AG08395 (cell line): ENCODE data around the gene CCDC138.

Experiments used
- DNase-seq: peaks from one replicate; pipeline ENCODE4 v3.0.0; 2012; ENCODE audit warnings: mixed read lengths, low spot score

CCDC138 gene

DNA sequence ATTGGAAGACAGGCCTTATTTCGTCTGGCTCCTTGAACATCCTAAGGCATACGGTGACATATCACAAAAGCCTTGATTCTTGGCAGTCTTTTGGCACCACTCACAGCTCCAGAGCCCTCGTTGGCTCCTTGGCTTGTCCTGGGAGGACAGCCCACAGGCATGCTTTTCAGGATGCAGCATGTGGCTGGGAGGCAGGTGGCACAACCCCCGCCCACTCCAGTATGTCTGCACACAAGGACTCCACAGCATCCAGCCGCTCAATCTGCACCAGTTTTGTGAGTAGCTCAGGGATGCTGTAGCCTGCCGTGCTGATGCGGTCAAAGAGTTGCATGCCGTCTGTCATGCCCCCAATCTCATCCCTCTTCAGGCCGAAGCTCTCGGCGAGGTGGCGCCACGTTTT, 110.2 kb downstream of the CCDC138 start:
- DNase-seq: no peak

DNA sequence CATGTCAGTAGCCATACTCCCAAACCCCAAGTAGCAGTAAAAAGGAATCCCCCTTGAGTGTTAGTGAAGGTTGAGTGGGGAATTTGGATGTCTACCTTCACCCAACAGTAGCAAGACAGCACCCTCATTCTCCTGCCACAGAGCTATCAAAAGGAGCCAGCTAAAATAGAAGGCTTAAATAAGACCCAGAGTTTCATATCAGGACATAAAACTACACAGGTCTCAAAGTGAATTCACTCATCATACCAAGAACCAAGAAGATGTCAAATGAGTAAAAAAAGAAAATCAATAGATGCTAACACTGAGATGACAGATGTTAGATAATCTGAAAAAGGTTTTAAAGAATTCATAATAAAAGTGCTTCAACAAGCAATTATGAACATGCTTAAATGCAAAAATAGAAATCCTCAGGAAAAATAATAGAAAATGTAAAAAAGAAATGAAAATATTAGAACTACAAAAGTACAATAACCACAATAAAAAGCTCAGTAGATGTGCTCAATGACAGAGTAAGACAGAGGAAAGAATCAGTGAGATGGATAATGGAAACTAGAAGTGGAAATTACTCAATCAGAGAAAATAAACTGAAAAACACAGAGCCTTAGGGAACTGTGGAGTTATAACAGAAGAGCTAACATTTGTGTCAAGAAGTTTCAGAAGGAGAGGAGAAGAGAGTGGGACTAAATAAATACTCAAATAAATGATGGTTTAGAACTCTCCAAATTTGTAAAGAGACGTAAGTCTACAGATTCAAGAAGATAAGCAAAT, 111.9 kb downstream of the CCDC138 start:
- DNase-seq: no peak

DNA sequence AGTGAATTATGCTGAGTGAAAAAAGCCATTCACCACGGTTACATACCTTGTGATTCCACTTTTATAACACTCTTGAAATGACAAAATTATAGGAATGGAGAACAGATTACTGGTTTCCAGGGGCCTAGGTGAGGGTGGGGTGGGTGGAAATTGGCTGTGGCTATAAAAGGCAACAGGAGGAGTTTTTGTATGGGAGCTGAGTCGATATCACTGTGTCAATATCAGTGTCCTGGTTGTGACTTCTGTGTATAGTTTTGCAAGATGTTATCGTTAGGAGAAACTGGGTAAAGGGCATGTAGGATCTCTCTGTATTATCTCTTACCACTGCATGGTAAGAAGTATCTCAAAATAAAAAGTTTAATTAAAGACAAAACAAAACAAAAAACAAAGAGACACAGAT, 118.1 kb downstream of the CCDC138 start:
- DNase-seq: no peak

DNA sequence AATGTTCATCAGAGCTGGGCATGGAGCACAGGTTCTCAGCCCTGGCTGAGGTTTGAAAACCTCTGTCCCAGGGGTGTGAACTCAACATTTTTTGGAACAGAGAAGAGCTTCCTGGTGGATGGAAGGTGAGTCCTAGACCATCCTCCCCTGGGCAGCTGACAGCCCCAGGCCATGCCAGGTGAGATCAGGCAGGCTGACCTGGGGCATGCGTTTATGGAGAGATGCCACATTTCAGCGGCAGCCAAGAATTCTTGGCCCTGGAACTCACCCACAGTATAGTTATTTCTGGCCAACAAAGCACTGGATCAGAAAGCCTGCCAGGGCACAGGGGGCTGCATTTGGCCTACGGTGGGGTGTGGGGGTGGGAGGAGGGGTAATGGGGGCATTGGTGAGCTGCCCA, 118.6 kb downstream of the CCDC138 start:
- DNase-seq: no peak

DNA sequence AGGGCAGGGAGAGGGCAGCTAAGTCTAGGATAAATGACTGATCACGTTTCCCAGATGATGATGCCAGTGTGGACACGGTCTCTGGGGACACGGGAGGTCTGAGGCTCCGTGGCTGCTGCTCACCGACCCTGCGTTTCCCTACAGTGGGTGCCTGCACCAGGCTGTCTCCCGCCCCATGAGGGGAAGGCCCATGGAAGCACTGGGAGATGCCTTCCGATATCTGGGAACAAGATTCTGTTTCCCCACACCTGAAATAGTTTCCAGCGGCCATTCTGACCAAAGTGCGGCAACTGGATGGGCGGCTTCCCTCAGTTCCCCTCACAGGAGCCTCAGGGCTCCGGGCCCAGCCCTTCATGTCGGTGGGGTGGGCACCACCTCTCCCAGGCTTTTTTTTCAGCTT, 119.3 kb downstream of the CCDC138 start:
- no peak for DNase-seq

DNA sequence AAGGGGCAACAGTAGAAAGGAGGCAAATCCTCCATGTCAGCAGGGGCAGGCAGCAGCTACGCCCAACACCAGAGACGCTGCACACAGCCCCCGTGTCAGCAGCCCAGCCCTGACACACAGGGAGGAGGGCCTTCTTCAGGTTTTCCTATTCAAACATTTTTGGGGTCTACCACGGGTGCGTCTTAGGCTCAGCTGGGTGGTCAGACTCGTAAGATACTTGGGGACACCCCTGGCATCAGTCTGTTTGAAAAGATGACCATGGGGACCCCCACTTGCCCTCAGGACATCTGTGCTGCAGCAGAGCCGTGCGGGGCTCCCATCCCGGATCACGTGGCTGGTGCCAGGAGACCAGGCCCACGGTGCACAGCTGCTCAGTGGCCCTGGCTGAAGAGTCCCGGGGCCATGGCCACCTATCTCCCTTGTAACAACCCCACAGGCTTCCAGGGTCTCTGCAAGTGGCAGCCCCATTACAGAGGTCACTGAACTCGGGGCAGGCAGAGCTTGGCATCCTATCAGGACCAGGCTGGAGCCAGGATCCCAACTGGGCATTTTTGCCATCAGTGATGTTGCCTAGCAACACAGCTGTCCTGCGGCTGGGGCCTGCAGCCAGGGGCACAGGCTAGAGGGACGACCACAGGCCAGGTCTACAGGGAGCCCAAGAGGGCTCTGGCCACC, 120.0 kb downstream of the CCDC138 start:
- DNase-seq: no peak

DNA sequence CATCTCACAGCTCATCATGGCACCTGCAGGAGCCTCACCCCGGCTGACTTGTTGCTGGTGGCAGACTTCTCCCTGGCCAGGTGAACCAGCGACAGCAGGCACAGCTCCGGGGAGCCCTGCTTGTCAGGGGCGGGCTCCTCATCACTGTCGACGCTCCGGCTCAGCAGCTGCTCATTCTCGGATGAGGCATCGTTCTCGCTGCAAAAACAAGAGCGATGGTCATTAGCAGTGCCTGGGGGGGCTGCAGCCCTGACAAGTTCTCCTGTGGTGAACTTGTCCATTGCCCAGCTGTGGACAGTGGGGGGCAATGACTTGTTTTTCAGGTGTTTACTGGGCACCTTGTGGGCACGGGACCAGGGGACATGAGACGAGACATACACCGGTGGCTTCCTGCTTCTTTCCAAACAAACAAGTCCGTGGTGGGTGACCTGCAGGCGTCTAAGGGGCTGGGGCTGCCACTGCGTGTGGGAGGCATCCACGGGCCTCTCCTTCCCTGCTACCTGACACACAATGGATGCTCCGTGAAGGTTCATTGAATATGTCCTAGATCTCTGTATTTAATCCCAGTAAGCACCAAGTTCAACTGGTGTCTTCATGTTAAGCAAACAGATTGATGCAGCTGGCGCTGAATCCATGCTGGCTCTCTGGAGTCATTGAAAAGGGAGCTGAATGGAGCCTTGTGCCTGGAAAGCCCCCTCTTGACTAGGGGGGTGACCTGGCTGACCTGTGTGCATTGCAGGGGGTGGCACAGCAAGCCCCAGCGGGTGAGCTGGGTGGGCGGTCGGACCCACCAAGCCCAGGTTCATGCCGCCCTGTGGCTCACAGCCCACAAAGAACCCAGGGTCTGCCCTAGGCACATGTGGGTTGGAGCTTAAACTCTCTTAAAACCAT, 121.5 kb downstream of the CCDC138 start:
- no peak for DNase-seq

DNA sequence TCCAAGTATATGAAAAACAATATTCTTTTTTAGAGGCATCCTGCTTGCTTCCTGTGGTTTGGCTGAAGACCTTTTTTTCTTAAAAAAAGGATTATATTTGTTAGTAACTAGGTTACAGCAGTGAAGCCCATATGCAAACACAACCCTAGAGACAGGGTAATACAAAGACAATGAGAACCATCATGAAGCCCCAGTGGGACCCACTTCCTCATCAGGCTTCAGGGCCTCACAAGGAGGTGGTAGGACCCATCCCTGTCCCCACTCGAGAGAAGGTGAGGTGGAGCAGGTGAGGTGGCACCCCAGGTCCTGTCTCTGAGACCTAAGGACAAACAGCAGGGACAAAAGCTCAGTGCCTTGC, 122.1 kb downstream of the CCDC138 start:
- DNase-seq: no peak

DNA sequence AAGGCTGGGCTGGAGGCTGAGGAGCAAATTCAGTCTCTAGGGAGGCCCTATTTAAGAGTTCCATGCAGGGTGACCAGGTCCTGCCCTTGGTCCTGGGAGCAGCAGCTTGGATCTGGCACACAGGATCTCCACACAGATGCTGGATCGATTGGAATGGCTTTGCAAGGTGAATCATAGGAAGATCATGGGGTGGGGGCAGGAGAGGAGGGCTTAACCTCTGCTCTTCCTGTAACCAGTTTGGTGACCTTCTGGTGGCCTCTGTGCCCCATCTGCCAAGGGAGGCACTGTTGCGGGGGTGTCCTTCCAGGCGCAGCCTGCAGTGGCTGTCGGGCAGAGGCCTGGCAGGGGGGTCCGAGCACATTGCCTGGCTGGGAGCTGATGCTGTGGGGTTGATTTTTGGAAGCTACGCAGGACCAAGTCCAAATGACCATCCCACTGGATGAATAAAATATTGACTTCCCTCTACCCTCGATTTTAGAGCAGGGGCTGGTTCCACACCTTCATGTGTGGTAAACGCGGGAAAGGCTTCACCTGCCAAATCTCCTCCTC, 122.8 kb downstream of the CCDC138 start:
- DNase-seq: no peak

DNA sequence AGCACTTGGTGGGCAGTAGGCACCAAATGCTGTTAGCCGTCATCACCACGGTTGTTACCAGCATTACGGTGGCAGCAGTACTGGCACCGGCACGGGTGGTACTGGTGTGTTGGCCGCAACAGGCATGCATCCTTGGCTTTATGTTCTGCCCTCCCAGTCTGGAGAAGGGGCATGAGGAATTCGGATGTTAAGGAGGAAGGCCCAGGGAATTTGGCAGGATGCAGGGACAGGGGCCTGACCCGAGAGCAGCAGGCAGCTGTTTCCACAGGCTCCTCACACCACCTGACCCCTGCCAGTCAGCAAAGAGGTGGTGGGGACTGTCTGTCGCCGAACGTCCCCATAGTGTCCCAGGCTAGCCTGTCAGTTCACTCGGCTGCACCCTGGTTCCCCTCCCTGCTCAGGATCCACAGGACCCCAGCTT, 123.5 kb downstream of the CCDC138 start:
- DNase-seq: no peak

DNA sequence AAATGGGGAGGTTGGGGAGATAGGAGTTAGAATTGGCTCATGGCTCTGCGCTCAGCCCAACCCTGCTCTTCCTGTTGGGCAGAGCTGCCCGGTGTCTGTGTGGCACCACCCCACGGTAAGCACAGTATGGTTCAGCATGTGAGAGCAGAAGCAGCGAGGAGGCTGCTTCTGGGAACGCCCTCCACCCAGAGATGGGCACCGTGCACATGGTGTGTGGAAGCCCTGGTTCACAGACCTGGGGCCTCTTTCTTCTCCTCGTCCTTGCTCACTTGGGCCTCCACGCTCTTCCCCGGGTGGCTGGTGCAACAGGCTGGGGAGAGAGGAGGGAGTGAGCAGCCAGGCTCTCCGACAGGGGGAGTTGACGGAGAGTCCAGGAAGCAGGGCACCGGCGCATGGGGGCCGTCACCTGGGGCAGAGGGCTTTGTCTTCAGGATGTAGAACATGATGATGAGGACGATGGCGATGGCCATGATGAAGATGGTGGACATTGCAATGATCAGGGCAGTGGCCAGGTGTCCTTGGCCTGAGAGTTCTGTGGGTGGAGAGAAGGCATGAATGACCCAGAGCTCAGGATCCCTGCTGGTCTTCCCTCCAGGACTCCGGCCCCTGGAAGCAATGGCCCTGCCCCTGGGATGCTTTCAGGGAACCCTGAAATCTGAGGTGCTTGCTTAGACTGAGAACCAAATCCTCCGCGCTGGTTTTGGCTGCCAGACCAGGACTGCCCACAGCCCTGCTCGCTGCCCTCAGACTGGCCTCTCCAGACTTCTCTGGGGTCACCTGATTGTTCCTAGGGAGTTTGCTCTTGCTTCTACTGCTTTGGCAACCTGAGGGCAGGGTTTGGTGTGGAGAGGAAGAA, 124.2 kb downstream of the CCDC138 start:
- no peak for DNase-seq

DNA sequence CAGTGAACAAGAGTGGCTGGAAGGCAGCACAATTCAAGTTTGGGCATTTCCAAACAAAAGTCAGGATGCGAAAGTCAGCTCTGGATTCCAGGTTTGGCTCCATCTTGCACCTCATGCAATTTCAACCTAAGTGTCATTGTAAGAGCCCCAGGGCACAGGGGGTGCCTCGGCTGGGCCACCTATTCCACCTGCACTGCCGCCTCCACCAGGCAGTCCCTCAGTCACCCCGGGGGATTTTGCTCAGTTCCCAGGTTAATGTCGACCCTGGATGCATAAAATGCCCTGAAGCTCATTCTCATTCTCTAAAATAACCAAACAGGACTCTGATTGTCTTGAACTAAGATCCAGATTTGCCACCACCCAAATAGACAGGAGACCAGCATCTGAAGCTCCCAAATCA, 124.8 kb downstream of the CCDC138 start:
- DNase-seq: no peak

DNA sequence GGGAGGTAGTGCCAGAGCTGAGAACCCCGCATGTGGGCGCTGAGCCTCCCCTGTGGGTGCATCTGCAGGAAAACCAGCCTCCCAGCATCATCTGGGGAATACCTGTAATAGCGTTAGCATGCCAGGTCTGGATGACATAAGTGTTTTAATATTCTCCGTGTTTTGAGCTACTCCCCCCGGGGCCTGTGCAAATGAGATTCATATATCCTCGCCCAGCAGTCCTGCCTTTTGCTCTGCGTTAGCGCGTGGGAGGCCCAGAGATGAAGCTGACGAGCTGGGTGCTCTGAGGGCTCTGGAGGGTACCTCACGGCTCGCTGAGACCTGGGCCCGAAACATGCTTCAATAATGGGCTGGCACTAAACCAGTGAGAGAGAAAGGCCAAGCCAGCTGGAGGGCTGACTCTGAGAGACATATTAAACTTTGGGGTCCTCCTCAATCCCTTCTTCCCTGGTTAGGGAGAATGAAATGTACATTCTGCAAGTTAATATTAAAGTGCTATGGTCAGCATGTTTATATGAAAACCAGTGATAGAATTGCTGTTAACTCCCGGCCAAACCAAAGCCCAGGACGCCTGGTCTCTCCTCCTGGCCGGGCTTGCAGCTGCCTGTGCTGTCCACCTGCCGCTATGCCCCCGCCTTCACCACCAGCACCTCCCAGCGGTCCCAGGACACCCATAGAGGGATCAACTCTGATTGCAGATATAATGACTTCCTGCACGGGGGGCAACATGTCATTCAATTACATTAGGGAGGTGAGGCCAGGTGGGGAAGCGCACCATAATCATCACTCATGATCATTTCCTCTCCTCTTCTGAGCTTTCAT, 125.4 kb downstream of the CCDC138 start:
- DNase-seq: no peak

DNA sequence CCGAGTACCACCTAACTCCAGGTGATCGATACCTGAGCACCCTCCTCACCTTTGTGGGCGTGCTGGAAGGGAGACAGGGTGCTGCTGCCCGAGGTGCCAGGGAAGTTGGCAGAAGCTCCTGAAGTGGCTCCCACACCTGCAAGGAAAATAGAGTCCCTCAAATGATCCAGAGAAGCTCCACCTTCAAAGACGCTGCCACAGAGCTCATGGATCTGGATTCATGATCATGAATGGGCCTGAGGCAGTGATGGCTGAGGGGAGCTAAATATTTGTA, 126.0 kb downstream of the CCDC138 start:
- no peak for DNase-seq

DNA sequence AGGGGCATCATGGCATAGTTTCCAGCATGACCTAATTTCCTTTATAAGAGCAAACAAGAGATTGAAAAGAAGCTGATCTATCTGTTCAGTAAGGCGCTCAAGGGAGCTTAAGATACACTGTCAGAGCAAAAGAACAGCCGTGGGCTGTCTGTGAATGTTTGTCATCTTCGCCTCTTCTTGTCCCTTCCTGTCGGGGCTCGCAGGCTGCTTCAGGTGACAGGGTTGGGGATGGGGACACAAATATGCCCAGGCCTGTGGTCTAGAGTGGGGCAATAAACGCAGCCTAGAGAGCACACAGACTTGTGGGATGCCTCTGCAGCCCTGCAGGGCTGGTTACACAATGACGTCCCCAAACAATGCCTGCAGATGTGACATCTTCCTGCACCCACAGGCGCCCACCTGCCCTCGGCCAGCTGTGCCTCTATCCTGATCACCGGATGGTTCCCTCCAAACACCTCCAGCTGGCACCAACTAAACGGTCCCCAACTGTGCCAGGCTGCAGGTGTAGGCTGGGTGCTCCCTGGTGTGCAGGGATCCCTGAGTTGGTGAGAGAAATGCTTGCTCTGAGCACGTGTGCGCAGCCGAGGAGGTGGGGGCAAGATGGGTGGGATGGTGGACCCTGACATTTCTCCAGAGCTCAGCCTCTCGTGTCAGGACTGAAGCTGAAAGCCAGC, 129.7 kb downstream of the CCDC138 start:
- no peak for DNase-seq

DNA sequence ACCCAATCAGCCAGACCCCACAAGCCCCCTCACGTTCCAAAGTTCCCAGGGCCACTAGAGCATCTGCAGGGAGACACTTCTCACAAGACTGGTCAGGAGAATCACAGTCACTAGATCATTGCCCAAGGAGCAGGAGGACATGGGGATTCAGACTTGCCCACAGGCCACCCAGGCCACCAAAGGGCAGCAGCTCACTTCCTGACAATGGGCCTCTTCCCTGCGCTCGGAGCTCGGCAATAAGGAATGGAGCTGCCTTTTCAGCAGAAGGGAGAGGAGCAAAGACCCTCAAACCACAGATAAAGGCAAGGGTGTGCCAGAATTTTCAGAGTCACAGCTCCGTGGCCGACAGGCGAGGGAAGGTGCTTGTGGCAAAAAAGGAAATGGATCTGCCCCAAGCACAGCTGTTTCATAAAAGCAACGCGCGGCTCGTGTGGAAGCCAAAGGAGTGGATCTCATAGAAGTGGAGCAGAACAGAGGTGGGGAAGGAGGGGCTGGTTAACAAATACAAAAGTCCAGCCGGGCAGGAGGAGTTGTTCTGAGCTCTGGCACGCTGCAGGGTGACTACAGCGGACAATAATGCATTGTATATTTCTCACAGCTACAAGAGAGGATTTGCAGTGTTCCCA, 130.3 kb downstream of the CCDC138 start:
- DNase-seq: no peak

DNA sequence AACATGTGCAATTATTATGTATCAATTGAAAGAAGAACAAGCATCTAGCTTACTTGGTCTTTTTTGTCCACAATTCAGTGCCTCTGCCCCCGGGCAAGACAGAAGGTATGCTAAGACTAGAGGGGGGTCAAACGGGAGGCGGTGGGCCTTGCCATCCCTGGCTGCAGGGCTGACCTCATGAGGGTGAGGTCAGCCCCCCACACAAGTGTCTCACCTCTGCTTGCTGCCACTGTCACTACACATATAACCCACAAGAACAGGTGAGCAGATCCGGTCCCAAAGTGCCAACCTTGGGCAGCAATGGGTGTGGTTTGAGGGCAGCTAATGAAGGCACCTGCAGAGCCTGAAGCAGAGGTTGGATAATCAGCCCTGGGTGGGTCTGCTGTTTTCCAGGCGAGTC, 131.0 kb downstream of the CCDC138 start:
- no peak for DNase-seq

DNA sequence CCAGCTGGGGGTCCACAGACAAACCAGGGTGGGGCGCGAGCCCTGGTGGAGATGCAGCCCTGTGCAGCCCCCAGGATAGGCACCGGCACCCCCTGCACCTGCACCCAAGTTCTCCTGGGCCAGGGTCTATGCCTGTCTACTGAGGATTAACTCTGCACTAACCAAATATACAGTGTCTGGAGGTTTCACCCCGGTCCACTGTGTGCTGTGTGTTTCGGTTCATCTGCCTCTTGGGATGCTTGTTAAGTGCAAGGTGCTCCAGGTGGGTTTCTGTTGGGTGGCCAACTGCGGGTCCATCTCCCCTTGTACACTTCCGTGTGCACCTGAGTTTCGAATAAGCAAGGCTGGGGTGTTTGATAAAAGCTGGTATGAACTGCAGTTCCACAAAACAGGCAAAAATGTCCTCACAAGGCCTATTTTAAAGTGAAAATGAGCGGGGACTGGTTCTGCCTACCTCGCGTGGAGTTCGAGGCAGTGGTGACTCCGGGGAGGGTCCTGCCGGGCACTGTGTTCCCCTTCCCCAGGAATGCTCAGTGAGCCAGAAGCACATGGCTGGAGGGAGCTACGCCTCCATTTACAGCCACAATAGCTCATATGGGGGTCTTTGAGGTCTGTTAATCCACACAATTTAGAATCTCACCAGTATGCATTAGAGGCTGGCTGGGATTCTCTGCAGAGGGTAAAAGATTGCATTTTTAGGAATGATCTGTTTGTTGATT, 131.7 kb downstream of the CCDC138 start:
- DNase-seq: no peak

DNA sequence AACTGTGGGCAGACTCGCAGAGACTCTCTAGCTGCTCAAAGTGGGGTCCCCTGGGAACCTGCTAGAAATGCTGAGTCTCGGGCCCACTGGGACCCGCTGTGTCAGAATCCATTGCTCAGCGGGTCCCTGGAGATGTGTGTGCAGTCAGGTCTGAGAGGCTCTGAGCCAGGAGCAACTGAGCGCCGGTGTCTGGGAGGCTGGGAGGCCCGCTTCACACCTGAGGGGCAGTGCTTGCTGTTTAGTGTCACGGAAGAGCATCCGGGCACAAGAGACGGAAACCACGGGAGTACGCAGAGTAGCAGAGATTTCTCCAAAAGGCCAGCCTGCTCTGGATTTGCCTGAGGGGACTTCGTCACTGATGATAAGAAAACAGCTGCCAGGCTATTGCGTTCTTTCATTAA, 132.4 kb downstream of the CCDC138 start:
- DNase-seq: no peak
